ENCODE measurements around the gene TRIM46.
"Not testable (repeated sequence)": the region's sequence is repeated elsewhere in the genome, so short reads cannot be mapped to it uniquely, and the experiment has no call there.

DNA sequence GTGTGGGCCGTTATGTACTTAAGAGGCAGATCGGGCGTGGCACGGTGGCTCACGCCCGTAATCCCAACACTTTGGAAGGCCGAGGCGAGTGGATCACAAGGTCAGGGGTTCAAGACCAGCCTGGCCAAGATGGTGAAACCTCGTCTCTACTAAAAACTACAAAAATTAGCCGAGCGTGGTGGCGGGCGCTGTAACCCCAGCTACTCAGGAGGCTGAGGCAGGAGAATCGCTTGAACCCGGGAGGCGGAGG is 20.3 kb downstream of the TRIM46 start:
- TF ChIP-seq EZH2 (IDR thresholded peaks at IDR 0.05; ENCODE audit: insufficient read depth, poor library complexity, severe bottlenecking); EZH2phosphoT487 (IDR thresholded peaks at IDR 0.05; ENCODE audit: insufficient read depth, low read depth): not testable (repeated sequence)

All from GM23248 (cell line).